Hypothalamus (tissue), 51 donors: ENCODE data around the gene CMAS.
"Not testable (repeated sequence)": the region's sequence is repeated elsewhere in the genome, so short reads cannot be mapped to it uniquely, and the experiment has no call there.

ENCODE experiments used
- DNase-seq, 51 donors: peaks; one replicate each; lab custom pipeline; 2025; lab: John Stamatoyannopoulos, UW

Gene CMAS

GRCh38 chr12:22046090-22046967 lies at the start of gene CMAS:
Gene CMAS, plus strand, starts transcription at chr12:22046218. Its CDS starts 86 bp downstream, at chr12:22046304.
- DNase-seq = peak; percentile 13 to 87 (median 68)

- DNase-seq = no peak
Observed at GRCh38 chr12:21998295-21998694, 47.7 kb upstream of the CMAS start.

DNA sequence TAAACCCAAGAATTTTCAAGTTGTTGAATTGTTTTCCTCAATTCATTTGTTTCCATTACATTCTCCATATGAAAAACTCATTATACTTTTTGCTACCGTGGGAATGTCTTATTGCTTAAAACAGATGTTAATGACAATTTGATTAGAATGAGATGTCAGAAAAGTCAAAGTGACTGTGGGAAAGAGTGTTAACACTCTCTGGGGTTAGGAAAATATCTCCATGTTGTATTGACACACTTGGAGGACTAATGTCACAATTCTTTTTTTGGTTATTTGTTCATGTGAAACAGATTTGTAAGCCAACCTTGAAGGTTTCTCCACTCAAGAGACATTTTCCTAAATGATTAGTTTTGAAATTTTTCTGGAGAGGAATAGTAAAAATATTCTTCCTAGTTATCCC lies 47.2 kb upstream of the CMAS start:
- no peak for DNase-seq

- DNase-seq = no peak
Observed at GRCh38 chr12:22002430-22002829, 43.6 kb upstream of the CMAS start.

DNA sequence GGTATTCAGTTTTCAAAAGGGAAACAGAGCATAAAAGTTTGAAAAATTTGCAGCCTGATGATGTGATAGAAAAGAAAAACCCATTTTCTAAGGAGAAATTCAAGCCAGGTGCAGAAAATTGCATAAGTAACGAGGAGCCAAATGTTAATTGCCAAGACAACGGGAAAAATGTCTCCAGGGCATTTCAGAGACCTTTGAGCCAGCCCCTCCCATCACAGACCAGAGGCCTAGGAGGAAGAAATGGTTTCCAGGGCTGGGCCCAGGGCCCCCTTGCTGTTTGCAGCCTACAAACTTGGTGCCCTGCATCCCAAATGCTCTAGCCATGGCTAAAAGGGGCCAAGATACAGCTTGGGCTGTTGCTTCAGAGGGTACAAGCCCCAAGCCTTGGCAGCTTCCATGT lies 38.2 kb upstream of the CMAS start:
- not testable (repeated sequence) for DNase-seq

GRCh38 chr12:22008196-22008595 lies 37.8 kb upstream of the CMAS start:
- no peak for DNase-seq

- no peak for DNase-seq
Observed at GRCh38 chr12:22014041-22014782, 31.8 kb upstream of the CMAS start.

DNA sequence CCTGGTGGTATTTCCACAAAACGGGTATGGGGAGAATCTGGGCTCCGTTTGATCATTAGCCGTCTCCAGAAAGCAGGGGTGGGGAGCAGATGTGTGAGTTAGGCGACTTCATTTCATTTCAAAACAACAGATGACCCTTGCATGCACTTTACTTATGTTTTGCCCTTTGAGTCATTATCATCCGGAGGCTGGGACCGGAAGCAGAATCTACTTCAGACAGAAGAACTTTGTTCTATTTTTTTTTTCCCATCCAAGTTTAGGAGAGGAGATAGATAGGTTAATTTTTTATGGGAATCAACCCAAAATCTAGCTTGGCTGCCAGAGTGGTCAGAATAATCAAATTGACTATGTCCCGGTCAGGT lies 31.3 kb upstream of the CMAS start:
- DNase-seq = no peak

DNA sequence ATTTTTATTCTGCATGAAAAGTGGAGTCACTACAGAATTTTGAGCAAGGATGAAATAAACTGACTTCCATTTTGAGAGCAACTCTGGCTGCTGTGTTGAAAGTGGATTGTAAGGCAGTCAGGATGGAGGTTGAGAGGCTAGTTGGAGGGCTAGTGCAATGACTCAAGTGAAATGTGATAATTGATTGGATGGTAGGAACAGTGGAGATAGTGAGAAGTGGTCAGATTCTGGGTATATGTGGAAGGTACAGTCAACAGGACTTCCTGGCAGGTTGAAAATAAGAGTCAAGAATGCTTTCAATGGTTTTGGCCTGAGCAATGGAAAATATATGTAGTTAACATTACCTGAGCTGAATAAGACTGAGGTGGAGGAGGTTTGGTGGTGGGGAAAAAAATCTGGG lies 29.0 kb upstream of the CMAS start:
- DNase-seq = no peak

DNA sequence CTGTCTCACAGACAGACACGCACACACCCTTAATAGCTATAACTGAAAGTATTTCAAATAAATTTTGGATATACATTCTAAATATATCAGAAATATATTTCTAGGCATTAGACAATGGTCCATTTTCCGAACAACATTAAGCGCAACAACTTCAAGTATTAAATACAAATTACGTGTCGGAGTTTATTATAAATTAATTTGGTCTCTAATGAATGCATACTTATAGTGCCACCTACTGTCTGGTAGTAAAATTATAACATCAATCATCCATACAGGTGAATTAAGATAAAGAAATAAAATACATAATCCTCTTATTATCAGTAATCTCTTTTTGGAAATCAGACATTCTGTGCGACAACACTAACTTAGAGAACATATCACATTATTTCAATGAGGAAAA lies 27.2 kb upstream of the CMAS start:
- DNase-seq = no peak

DNA sequence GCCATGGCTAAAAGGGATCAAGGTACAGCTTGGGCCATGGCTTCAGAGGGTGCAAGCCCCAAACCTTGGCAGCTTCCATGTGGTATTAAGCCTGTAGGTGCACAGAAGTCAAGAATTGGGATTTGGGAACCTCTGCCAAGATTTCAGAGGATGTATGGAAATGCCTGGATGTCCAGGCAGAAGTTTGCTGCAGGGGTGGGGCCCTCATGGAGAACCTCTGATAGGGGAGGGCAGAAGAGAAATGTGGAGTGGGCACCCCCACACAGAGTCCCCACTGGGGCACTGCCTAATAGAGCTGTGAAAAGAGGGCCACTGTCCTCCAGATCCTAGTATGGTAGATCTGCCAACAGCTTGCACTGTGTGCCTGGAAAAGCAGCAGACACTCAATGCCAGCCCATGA lies 22.5 kb upstream of the CMAS start:
- DNase-seq = not testable (repeated sequence)

GRCh38 chr12:22029491-22029890 lies 16.5 kb upstream of the CMAS start:
- DNase-seq = no peak

DNA sequence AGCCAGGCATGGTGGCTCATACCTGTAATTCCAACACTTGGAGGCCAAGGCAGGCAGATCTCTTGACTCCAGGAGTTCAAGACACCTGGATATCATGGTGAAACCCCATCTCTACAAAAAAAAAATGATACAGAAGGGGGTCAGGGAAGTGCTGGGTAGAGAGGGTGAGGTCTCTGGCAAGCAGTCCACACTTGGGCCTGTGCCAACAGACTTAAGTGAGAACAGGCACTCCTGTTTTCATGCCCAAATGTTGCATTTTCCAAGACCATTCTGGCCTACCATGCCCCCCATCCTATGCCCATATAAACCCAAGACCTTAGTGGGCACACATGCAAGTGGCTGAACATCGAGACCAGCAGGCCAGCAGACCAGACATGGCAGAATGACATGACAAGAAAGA lies 16.0 kb upstream of the CMAS start:
- DNase-seq = no peak

- no peak for DNase-seq
Observed at GRCh38 chr12:22032732-22033131, 13.3 kb upstream of the CMAS start.

DNA sequence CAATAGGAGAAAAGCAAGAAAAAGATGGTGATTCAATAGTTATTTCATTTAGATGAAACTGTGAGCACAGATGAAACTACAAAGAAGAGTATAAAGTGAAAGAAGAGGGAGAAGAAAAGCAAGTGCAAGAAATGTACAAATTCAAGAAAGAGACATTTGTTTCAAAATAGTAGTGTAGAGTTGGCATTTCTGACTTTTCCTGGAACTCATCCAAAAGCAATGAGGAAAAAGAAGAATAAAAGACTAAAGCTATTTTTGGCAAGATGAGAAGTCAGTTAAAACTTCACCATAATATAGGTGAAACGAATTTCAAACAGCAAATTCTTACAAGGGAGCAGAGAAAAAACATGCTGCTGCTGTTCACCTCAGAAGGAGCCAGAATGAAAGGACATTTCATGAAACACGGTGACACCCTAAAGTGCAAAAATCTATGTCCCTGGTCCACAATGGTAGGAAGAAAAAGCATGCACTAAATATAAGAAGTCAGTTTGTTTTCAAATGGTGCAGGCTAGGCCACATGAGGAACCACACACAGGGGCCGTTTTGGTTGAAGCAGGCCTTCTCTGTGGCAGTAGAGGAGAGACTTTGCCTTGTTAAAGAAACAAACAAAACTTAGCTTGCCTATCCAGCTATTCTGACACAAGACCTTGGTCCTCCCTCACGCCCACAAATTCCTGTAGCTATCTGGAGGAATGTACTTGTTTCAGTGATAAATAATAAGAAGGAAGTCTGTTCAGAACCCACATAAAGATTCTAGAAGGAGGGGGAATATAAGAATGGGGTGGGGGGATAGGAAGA lies 11.1 kb upstream of the CMAS start:
- DNase-seq = no peak

- no peak for DNase-seq
Observed at GRCh38 chr12:22037947-22038346, 8.1 kb upstream of the CMAS start.

GRCh38 chr12:22038734-22039133 lies 7.3 kb upstream of the CMAS start:
- DNase-seq = no peak

GRCh38 chr12:22039361-22039760 lies 6.7 kb upstream of the CMAS start:
- DNase-seq = no peak

DNA sequence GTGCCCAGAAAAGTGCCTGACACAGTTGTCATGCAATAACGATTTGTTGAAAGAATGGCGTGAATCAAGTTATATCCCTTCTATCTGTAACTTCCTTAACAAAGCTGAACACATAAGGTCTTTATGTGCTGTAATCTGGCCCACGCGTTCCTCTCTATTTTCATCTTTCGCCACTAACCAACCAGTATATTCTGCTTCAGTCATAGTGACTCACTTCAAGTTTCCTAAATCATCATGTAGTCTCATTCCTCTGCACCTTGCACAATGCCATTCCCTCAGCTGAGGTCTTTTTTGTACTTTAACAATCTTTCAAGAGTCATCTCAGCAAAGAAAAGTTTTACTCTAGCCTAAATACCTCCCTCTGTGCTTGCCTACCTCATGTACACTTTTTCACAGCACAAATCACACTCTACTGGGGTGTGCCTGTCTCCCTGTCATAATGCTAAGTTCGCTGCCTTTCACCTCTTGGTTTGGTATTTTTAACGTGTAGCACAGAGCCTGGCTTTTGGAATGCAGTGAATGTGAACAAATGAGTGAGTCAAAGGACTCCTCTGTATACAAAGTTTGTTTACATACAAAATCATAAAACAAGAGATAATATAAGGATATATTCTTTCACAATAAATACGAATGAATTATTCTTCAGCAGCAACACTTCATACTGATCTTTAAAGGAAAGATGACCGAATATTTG lies 2.9 kb upstream of the CMAS start:
- no peak for DNase-seq

DNA sequence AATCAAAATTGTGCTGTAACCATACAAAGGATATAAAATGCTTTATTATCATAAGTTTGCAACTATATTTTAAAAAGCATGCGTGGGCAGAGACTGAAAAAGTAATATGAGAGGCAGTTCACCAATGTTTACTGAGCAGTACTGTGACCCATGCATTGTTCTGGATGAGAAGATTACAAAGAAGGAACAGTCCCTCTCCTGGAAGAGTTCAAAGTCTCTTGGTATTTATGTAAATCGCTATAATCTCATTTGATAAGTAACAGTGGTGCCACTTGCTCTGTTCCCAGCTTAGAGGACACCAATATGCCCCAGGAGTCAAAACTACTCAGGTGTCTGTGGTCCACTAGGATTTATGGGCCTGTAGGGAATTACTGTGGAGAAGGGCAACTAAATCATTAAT lies 2.1 kb upstream of the CMAS start:
- no peak for DNase-seq

DNA sequence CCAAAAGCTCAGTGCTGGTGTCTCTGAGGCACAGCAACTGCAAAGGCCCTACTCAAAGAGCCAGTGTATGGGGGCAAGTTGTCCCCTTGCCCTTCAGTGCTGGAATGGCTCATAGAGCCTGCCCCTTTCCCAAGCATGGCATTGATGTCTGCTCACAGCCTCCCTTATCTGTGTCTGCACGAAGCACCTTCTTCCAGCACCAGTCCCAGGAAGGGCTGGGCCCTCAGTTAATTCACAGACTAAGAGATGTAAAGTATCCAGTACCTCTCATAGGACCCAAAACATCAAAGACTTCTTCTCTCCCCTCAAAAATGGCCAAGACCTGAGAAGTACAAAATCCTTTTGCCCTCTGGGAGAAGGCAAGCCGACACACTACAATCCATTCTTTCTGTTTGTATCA lies 1.6 kb upstream of the CMAS start:
- DNase-seq = no peak
